Measurements from ENCODE around the gene CAPN10.

Gene CAPN10

DNA sequence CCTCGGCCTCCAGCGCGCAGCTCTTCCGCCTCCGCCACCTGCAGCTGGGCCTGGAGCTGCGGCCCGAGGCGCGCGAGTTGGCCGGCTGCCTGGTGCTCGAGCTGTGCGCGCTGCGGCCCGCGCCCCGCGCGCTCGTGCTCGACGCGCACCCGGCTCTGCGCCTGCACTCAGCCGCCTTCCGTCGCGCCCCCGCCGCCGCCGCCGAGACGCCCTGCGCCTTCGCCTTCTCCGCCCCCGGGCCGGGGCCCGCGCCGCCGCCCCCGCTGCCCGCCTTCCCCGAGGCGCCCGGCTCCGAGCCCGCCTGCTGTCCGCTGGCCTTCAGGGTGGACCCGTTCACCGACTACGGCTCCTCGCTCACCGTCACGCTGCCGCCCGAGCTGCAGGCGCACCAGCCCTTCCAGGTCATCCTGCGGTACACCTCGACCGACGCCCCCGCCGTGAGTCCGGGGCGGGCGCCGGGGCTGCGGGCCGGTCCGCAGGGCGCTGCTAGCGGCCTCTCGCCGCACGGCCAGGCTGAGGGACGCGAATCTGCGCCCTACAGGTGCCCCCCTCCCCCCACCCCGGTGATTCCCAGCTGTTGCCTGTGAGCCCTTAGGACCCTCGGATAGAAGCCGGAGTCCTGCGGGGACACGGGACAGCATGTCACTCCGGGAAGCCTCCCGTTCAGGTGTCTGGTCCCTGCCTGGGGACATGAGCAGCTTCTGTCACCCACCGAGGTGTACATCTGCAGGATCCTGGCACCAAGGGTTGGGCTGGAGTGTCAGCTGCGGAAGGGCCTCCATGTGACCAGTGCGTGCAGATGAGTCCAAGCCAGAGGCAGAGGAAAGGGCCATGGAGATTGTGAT, 17.6 kb upstream of the CAPN10 start:
- TF ChIP-seq RAD21 (IDR thresholded peaks at IDR 0.05; ENCODE audit: low read depth) (no peak), CEBPB (IDR thresholded peaks at IDR 0.05) (no peak), MAX (IDR thresholded peaks at IDR 0.05) (peak; percentile 17; the same call in 1 of the 2 replicates), EGR1 (IDR thresholded peaks at IDR 0.05) (peak; percentile 51; the same call in 1 of the 2 replicates), ZBTB7A (IDR thresholded peaks at IDR 0.05; ENCODE audit: low read depth) (no peak), TAF1 (IDR thresholded peaks at IDR 0.05; ENCODE audit: low read depth) (peak; percentile 19; the same call in 1 of the 2 replicates), NFIC (IDR thresholded peaks at IDR 0.05) (no peak; the same call in 1 of the 2 replicates)
- TF ChIP-seq, protein P1, sequence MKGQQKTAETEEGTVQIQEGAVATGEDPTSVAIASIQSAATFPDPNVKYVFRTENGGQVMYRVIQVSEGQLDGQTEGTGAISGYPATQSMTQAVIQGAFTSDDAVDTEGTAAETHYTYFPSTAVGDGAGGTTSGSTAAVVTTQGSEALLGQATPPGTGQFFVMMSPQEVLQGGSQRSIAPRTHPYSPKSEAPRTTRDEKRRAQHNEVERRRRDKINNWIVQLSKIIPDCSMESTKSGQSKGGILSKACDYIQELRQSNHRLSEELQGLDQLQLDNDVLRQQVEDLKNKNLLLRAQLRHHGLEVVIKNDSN (IDR thresholded peaks at IDR 0.05), result 0 out of 2 replicates have a peak, but pooled peaks have one; percentile 8
- TF ChIP-seq, protein P2, sequence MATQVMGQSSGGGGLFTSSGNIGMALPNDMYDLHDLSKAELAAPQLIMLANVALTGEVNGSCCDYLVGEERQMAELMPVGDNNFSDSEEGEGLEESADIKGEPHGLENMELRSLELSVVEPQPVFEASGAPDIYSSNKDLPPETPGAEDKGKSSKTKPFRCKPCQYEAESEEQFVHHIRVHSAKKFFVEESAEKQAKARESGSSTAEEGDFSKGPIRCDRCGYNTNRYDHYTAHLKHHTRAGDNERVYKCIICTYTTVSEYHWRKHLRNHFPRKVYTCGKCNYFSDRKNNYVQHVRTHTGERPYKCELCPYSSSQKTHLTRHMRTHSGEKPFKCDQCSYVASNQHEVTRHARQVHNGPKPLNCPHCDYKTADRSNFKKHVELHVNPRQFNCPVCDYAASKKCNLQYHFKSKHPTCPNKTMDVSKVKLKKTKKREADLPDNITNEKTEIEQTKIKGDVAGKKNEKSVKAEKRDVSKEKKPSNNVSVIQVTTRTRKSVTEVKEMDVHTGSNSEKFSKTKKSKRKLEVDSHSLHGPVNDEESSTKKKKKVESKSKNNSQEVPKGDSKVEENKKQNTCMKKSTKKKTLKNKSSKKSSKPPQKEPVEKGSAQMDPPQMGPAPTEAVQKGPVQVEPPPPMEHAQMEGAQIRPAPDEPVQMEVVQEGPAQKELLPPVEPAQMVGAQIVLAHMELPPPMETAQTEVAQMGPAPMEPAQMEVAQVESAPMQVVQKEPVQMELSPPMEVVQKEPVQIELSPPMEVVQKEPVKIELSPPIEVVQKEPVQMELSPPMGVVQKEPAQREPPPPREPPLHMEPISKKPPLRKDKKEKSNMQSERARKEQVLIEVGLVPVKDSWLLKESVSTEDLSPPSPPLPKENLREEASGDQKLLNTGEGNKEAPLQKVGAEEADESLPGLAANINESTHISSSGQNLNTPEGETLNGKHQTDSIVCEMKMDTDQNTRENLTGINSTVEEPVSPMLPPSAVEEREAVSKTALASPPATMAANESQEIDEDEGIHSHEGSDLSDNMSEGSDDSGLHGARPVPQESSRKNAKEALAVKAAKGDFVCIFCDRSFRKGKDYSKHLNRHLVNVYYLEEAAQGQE (IDR thresholded peaks at IDR 0.05; ENCODE audit: low read depth), result no peak

GRCh38 chr2:240569523-240569997, 17.0 kb upstream of the CAPN10 start:
- TF ChIP-seq RAD21 (IDR thresholded peaks at IDR 0.05; ENCODE audit: low read depth) (no peak), EP300 (IDR thresholded peaks at IDR 0.05; ENCODE audit: borderline replicate concordance) (no peak), FOXM1 (IDR thresholded peaks at IDR 0.05; ENCODE audit: borderline replicate concordance, low read depth) (no peak), CREB1 (IDR thresholded peaks at IDR 0.05; ENCODE audit: low read depth) (no peak), NFIC (IDR thresholded peaks at IDR 0.05) (no peak), YY1 (IDR thresholded peaks at IDR 0.05; ENCODE audit: low read depth) (no peak), ZBTB7A (IDR thresholded peaks at IDR 0.05; ENCODE audit: low read depth) (no peak), TAF1 (IDR thresholded peaks at IDR 0.05; ENCODE audit: low read depth) (no peak), TEAD4 (IDR thresholded peaks at IDR 0.05) (no peak), TCF12 (IDR thresholded peaks at IDR 0.05; ENCODE audit: low read depth) (no peak)
- TF ChIP-seq, protein P1 (IDR thresholded peaks at IDR 0.05), result no peak

- no peak for TF ChIP-seq CEBPB (IDR thresholded peaks at IDR 0.05)
- TF ChIP-seq YY1 (IDR thresholded peaks at IDR 0.05; ENCODE audit: low read depth), result no peak
- TF ChIP-seq, protein P2 (IDR thresholded peaks at IDR 0.05; ENCODE audit: low read depth), result no peak
- TF ChIP-seq, protein P1 (IDR thresholded peaks at IDR 0.05), result no peak
- no peak for TF ChIP-seq EP300 (IDR thresholded peaks at IDR 0.05; ENCODE audit: borderline replicate concordance)
- no peak for TF ChIP-seq FOXM1 (IDR thresholded peaks at IDR 0.05; ENCODE audit: borderline replicate concordance, low read depth)
- no peak for TF ChIP-seq NFIC (IDR thresholded peaks at IDR 0.05)
- no peak for TF ChIP-seq TCF12 (IDR thresholded peaks at IDR 0.05; ENCODE audit: low read depth)
- TF ChIP-seq EGR1 (IDR thresholded peaks at IDR 0.05), result no peak
- no peak for TF ChIP-seq TEAD4 (IDR thresholded peaks at IDR 0.05)
- no peak for TF ChIP-seq CREB1 (IDR thresholded peaks at IDR 0.05; ENCODE audit: low read depth)
- no peak for TF ChIP-seq ZBTB7A (IDR thresholded peaks at IDR 0.05; ENCODE audit: low read depth)
- no peak for TF ChIP-seq RAD21 (IDR thresholded peaks at IDR 0.05; ENCODE audit: low read depth)
- no peak for TF ChIP-seq TAF1 (IDR thresholded peaks at IDR 0.05; ENCODE audit: low read depth)
- no peak for TF ChIP-seq MAX (IDR thresholded peaks at IDR 0.05)
These were observed 16.5 kb upstream of the CAPN10 start for GRCh38 chr2:240569998-240570530.

- TF ChIP-seq MAX (IDR thresholded peaks at IDR 0.05), result no peak
- no peak for TF ChIP-seq CEBPB (IDR thresholded peaks at IDR 0.05)
- TF ChIP-seq FOXM1 (IDR thresholded peaks at IDR 0.05; ENCODE audit: borderline replicate concordance, low read depth), result no peak
These were observed 15.8 kb upstream of the CAPN10 start for GRCh38 chr2:240570531-240571313.

Measured in Ishikawa (cell line).